GM10266 (cell line): ENCODE data around the gene MDFI.

Source experiments
- DNase-seq: peaks from one replicate; pipeline ENCODE4 v3.0.0; 2012; ENCODE audit errors: extremely low spot score
- CTCF ChIP-seq: IDR thresholded peaks from 2 replicates; pipeline ENCODE4 v1.5.1; 2012; ENCODE audit warnings: mild to moderate bottlenecking, low read depth; ENCODE audit not compliant: control insufficient read depth, insufficient read depth; ENCODE audit errors: missing control alignments

MDFI gene

GRCh38 chr6:41677124-41677921 lies 39.1 kb downstream of the MDFI start:
- no peak for TF ChIP-seq CTCF
- DNase-seq, result no peak

GRCh38 chr6:41678511-41679084 lies 40.3 kb downstream of the MDFI start:
- TF ChIP-seq CTCF, result no peak
- DNase-seq, result no peak

GRCh38 chr6:41679696-41680095 lies 41.4 kb downstream of the MDFI start:
- no peak for DNase-seq
- TF ChIP-seq CTCF, result no peak

GRCh38 chr6:41680182-41680965 lies 42.1 kb downstream of the MDFI start:
- no peak for DNase-seq
- no peak for TF ChIP-seq CTCF

- peak; percentile 91 for DNase-seq
- peak; percentile 89 for TF ChIP-seq CTCF
Observed at GRCh38 chr6:41682056-41682477, 43.8 kb downstream of the MDFI start.

GRCh38 chr6:41682497-41683272 lies 44.4 kb downstream of the MDFI start:
- DNase-seq, result peak; percentile 41
- no peak for TF ChIP-seq CTCF
